ENCODE results near the gene PEX7. TPM values are rescaled to one million over a fixed set of nuclear protein-coding genes. Genes with fewer than 3 reads are reported as not detected.
"Not testable (repeated sequence)": the region's sequence is repeated elsewhere in the genome, so short reads cannot be mapped to it uniquely, and the experiment has no call there.

The PEX7 gene
- total RNA-seq, 4 donors from 2014 or later = 5.9 to 17.1 (median 6.9) TPM

DNA sequence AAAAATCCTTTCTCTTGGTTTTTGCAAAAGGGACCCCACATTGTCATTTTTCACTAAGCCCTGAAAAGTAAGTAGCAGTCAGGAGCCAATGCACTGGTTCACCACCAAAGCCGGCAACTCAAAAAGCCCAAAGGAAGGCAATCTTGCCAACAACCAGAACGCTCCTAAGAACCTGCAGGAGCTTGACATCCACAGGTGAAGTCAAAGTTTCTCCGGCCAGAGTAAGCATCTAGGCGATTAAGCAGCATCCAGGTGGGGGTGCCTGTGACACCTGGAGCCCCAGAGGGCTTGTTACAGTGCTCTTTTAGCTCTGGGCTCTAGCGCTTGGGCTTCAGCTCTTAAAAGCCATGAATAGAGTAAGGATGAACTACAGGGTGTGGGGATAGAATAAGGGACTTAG, 135.8 kb downstream of the PEX7 start:
- ATAC-seq = no peak
- no peaks in the 10 kb centered on the region for H3K4me1 ChIP-seq
- H3K4me3 ChIP-seq = no peak overlapping the region
- H3K27me3 ChIP-seq = peaks cover 15% of the 10 kb centered on the region
- no peak for TF ChIP-seq EP300 (IDR thresholded peaks at IDR 0.05)
- TF ChIP-seq POLR2AphosphoS5 (IDR thresholded peaks at IDR 0.05) = no peak
- TF ChIP-seq, protein P1, sequence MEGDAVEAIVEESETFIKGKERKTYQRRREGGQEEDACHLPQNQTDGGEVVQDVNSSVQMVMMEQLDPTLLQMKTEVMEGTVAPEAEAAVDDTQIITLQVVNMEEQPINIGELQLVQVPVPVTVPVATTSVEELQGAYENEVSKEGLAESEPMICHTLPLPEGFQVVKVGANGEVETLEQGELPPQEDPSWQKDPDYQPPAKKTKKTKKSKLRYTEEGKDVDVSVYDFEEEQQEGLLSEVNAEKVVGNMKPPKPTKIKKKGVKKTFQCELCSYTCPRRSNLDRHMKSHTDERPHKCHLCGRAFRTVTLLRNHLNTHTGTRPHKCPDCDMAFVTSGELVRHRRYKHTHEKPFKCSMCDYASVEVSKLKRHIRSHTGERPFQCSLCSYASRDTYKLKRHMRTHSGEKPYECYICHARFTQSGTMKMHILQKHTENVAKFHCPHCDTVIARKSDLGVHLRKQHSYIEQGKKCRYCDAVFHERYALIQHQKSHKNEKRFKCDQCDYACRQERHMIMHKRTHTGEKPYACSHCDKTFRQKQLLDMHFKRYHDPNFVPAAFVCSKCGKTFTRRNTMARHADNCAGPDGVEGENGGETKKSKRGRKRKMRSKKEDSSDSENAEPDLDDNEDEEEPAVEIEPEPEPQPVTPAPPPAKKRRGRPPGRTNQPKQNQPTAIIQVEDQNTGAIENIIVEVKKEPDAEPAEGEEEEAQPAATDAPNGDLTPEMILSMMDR (IDR thresholded peaks at IDR 0.05) = no peak
- no peak for TF ChIP-seq POLR2A (IDR thresholded peaks at IDR 0.05)
- H3K9me3 ChIP-seq = no peaks in the 10 kb centered on the region
- H3K27ac ChIP-seq = no peak overlapping the region
- H3K36me3 ChIP-seq = no peaks in the 10 kb centered on the region
- WGBS, 2 donors (ENCODE audit: low coverage in 1 of 2) = 75% methylated on average over 3 of the region's 5 CpGs; no CpG with 5 or more reads in 1 of the 2 donors

DNA sequence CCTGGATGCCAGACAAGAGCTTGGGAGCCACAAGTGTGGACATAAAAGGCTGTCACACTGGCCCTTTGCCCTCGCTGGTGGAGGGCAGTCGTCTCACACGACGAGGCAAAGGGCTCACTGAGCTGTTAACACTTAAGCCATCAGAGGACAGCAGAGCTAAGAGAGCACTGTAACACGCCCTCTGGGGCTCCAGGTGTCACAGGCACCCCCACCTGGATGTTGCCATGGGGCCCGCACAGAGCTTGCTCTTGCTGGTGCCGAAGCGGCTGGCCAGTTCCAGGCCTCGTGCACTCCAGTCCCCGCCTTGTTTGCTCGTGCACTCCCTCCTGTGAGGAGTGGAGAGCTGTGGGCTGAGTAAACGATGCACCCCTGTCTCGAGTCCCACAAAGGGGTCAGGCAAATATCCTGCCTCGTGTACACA, 137.1 kb downstream of the PEX7 start:
- no peak for ATAC-seq
- Histone ChIP-seq H3K4me1 (no peaks in the 10 kb centered on the region), H3K27me3 (peaks cover 15% of the 10 kb centered on the region), H3K4me3 (no peak overlapping the region), H3K9me3 (no peaks in the 10 kb centered on the region), H3K36me3 (no peaks in the 10 kb centered on the region), H3K27ac (no peak overlapping the region)
- WGBS, 2 donors (ENCODE audit: low coverage in 1 of 2) = 33% methylated on average over 1 of the region's 14 CpGs; no CpG with 5 or more reads in 1 of the 2 donors
- TF ChIP-seq EP300 (IDR thresholded peaks at IDR 0.05) (no peak), POLR2A (IDR thresholded peaks at IDR 0.05) (no peak), POLR2AphosphoS5 (IDR thresholded peaks at IDR 0.05) (no peak)
- TF ChIP-seq, protein P1 (IDR thresholded peaks at IDR 0.05) = no peak

GRCh38 chr6:136959935-136960334, 137.5 kb downstream of the PEX7 start:
- not testable (repeated sequence) for H3K4me3 ChIP-seq, H3K9me3 ChIP-seq, H3K36me3 ChIP-seq, ATAC-seq, H3K27ac ChIP-seq, H3K4me1 ChIP-seq
- H3K27me3 ChIP-seq = peaks cover 15% of the 10 kb centered on the region
- WGBS, 2 donors (ENCODE audit: low coverage in 1 of 2) = 79 to 91% methylated on average over 5 of the region's 6 CpGs

DNA sequence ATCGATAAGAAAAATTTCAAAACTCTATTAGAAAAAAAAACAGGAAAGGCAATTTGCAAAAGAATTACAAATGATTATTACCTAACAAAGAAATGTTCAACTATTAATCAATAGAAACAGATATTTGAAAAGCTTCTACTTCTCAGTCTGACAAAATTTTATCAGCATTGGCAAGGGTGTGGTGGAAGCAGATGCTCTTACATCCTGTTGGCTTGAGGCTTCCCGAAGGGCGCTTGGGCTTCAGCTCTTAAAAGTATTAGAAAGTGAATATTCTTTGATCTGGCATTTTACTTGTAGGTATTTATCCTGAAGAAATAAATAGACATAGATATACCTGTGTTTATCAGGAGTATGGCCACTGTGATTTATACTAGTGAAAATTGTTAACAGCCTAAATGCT, 138.4 kb downstream of the PEX7 start:
- Histone ChIP-seq H3K4me1 (no peaks in the 10 kb centered on the region), H3K27ac (no peak overlapping the region), H3K36me3 (no peaks in the 10 kb centered on the region), H3K27me3 (peaks cover 15% of the 10 kb centered on the region), H3K9me3 (no peaks in the 10 kb centered on the region), H3K4me3 (no peak overlapping the region)
- ATAC-seq = no peak
- 55 to 74% methylated on average over 2 to 3 of the region's 3 CpGs for WGBS, 2 donors (ENCODE audit: low coverage in 1 of 2)
- TF ChIP-seq POLR2AphosphoS5 (IDR thresholded peaks at IDR 0.05) (no peak), EP300 (IDR thresholded peaks at IDR 0.05) (no peak), POLR2A (IDR thresholded peaks at IDR 0.05) (no peak)
- TF ChIP-seq, protein P1 (IDR thresholded peaks at IDR 0.05) = no peak

DNA sequence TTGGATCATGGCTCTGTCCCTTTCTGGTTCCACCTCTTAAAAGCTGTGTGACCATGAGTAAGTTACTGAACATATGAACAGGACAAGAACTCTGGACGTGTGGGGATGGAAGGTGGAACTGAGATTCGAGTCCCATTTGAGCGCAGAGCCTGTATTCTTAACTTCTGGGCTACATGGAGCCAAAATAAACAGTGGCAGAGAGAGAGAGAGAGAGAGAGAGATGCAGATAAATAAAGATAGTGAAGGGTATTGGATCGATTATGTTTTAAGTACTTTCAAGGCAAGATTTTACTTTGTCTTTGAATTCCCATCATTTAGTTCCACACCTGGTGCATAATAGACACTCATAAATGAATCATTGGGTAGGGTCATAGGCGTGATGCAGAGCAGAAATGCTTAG, 139.5 kb downstream of the PEX7 start:
- H3K36me3 ChIP-seq = no peaks in the 10 kb centered on the region
- H3K27me3 ChIP-seq = peaks cover 15% of the 10 kb centered on the region
- H3K9me3 ChIP-seq = no peaks in the 10 kb centered on the region
- H3K4me3 ChIP-seq = no peak overlapping the region
- WGBS, 2 donors (ENCODE audit: low coverage in 1 of 2) = 71 to 74% methylated on average over 4 to 5 of the region's 5 CpGs
- H3K27ac ChIP-seq = no peak overlapping the region
- ATAC-seq = no peak
- no peaks in the 10 kb centered on the region for H3K4me1 ChIP-seq
- TF ChIP-seq, protein P1 (IDR thresholded peaks at IDR 0.05) = no peak
